Right lobe of liver (tissue), 6 donors: ENCODE measurements around the gene ZBTB16. TPM values are rescaled to one million over a fixed set of nuclear protein-coding genes. Genes with fewer than 3 reads are reported as not detected.

Experiments used
- ATAC-seq, 4 donors: fragments of 200-7000 bp; cut with Tn5 transposase; one replicate each; pipeline ENCODE4 v1.9.1; 2020; ENCODE audit warnings: mild to moderate bottlenecking in 4 of 4, moderate library complexity in 4 of 4
- DNase-seq, 3 donors: peaks; one replicate each; pipeline ENCODE4 v3.0.0-alpha.2; 2020
- H3K27ac ChIP-seq, 3 donors: fragments of 200-600 bp; one replicate each; pipeline ENCODE4 v1.8.0; 2022
- H3K27me3 ChIP-seq, 2 donors: fragments of 200-600 bp; one replicate each; pipeline ENCODE4 v1.8.0; 2022
- H3K36me3 ChIP-seq, 4 donors: fragments of 200-600 bp; sonication (generic) in 1 of 4; one replicate each; pipeline versions ENCODE4 v1.5.1 to v1.8.0; 2017 to 2022; ENCODE audit warnings: control low read depth in 1 of 4
- H3K4me1 ChIP-seq, 4 donors: fragments of 200-600 bp; sonication (generic) in 1 of 4; one replicate each; pipeline versions ENCODE4 v1.5.1 to v1.8.0; 2017 to 2022; ENCODE audit warnings: control low read depth in 1 of 4
- H3K4me3 ChIP-seq, 3 donors: fragments of 200-600 bp; one replicate each; pipeline ENCODE4 v1.8.0; 2022
- H3K9me3 ChIP-seq, 4 donors: fragments of 200-600 bp; sonication (generic) in 1 of 4; one replicate each; pipeline versions ENCODE4 v1.5.1 to v1.8.0; 2017 to 2022; ENCODE audit warnings: control low read depth in 1 of 4
- POLR2A ChIP-seq: fragments of 450-650 bp; IDR thresholded peaks from one replicate; pipeline ENCODE4 v1.6.1; 2017; ENCODE audit warnings: antibody characterized with exemption, mild to moderate bottlenecking
- WGBS: methylation state at CpG from one replicate; pipeline ENCODE4 v1.1.6; 2018; ENCODE audit warnings: low coverage, low lambda C conversion rate; ENCODE audit not compliant: insufficient coverage; ENCODE audit errors: missing lambda C conversion rate; 5-methylcytosine and 5-hydroxymethylcytosine counted together
- intact Hi-C, 2 donors: fragments of 100-400 bp; cut with DNase I; formaldehyde crosslinking; loops; one replicate each; pipeline versions ENCODE4 v1.11.2 to v1.14.1; 2022
- total RNA-seq, 6 experiments: library from RNA; depleted of rRNA in 2 of 6; stranded (reverse); fragments of >200 nt in 2 of 6; fragmentation: NEBNext Ultra II Directional in 3 of 6; extraction: Animal tissue kit (Norgen Biotek cat#: 25700) in 3 of 6; gene quantifications; one replicate each; pipeline versions ENCODE4 v1.1.0 to v1.2.4, GENCODE V29; 2016 to 2023
- TF ChIP-seq, protein P1 (sequence below), 4 donors: fragments of 200-600 bp in 3 of 4; fragments of 450-650 bp in 1 of 4; IDR thresholded peaks; one replicate each; pipeline versions ENCODE4 v1.5.1 to v1.8.0; 2016 to 2022; ENCODE audit warnings: antibody characterized with exemption in 4 of 4, mild to moderate bottlenecking in 2 of 4
- donor health status: DM: no; HTN: yes; CAD: no.
- donor health status: DM: no; HTN: no; CAD: no.
- donor health status: DM: no; HTN: no; CAD: no.
- donor health status: DM: no; HTN: yes; CAD: no.
- donor health status: DM: no; HTN: yes; CAD: no.

ZBTB16 gene
- total RNA-seq, 6 experiments from 2014 or later = 13.1 to 205 (median 52.2) TPM

DNA sequence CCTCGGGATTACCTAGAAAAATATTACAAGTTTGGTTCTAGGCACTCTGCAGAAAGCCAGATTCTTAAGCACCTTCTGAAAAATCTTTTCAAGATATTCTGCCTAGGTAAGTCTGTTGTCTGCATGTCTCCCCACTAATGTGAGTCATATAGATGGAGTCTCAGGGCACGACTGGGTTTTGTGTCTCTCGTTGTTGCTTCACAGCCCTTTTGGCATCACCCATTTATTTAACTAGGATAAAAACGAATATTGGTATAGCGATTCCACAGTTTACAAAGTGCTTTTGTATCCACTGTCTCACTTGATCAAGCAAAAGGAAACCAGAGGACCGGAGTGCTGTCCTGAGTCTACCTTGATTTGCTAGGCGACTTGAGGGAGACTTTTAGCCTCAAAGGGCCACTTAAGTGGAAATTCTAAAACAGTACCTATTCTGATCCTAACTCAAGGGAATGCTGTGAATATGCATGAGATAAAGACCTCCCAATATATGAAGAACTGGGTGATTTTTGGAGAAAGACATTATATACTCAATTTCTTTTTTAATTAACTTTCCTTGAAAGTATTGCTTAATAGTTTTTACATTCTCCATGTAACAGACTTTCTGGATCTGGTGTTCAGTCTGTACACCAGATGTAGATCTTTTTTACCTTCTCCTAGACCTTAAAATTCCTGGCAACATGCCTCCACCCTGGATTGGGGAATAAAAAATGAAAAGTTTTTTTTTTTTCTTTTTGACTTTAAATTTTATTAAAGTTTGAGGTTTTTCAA is 237.3 kb downstream of the ZBTB16 start:
- Histone ChIP-seq H3K9me3 (no peaks in the 10 kb centered on the region), H3K36me3 (peaks cover 0 to 28% (median 9%) of the 10 kb centered on the region in 4 donors), H3K27me3 (no peaks in the 10 kb centered on the region), H3K4me3 (peak overlapping the region; percentile 40 to 69 (median 66)), H3K4me1 (peaks cover 0 to 36% (median 12%) of the 10 kb centered on the region in 4 donors), H3K27ac (peak overlapping the region; percentile 89 to 98 (median 95))
- DNase-seq = no peak
- intact Hi-C loops = no loop called here
- WGBS = 24% methylated on average over 7 of the region's 7 CpGs
- TF ChIP-seq, protein P1, sequence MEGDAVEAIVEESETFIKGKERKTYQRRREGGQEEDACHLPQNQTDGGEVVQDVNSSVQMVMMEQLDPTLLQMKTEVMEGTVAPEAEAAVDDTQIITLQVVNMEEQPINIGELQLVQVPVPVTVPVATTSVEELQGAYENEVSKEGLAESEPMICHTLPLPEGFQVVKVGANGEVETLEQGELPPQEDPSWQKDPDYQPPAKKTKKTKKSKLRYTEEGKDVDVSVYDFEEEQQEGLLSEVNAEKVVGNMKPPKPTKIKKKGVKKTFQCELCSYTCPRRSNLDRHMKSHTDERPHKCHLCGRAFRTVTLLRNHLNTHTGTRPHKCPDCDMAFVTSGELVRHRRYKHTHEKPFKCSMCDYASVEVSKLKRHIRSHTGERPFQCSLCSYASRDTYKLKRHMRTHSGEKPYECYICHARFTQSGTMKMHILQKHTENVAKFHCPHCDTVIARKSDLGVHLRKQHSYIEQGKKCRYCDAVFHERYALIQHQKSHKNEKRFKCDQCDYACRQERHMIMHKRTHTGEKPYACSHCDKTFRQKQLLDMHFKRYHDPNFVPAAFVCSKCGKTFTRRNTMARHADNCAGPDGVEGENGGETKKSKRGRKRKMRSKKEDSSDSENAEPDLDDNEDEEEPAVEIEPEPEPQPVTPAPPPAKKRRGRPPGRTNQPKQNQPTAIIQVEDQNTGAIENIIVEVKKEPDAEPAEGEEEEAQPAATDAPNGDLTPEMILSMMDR (IDR thresholded peaks at IDR 0.05) = no peak
- TF ChIP-seq POLR2A = no peak
- ATAC-seq = peak in 3 of 4 donors; percentile 1 to 28 (median 2)

DNA sequence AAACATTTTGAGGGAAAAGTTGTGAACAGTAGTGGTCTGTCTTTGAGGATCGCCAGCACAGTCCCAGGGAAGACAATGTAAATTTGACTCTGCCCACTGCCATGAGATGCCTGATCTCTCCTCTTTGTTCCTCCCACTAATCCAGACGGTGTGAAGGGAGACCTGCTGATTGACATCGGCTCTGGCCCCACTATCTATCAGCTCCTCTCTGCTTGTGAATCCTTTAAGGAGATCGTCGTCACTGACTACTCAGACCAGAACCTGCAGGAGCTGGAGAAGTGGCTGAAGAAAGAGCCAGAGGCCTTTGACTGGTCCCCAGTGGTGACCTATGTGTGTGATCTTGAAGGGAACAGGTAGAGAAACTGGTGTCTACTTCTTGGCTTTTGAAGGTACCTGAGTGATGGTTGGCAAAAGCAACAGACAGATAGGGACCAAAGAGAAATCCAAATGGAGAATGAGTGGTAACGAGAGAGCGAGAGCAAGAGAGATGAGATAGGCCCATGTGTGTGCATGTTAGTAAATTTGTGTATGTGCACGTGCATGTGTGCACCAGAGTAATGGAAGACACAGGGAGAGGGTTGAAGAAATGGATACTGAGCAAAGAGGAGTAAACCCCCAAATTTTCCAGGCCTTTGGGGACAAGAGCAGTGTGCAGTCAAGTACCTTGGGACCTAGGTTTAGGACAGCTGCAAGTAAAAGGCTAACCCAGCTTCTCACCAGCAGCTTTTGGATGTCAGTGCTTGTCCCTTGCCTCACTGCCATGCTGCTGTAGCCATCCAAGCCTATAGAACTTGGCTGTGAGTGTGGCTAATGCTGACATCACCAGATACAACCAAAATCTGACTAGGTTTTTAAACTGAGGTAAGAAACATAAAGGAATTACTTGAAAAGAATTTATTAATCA is 238.5 kb downstream of the ZBTB16 start:
- H3K4me3 ChIP-seq = peak overlapping the region; percentile 40 to 69 (median 66)
- no peaks in the 10 kb centered on the region for H3K27me3 ChIP-seq
- WGBS = 56% methylated on average over 7 of the region's 8 CpGs
- peaks cover 0 to 31% (median 11%) of the 10 kb centered on the region in 4 donors for H3K36me3 ChIP-seq
- intact Hi-C loops = no loop called here
- H3K4me1 ChIP-seq = peaks cover 0 to 33% (median 11%) of the 10 kb centered on the region in 4 donors
- H3K27ac ChIP-seq = peak overlapping the region; percentile 89 to 98 (median 95)
- ATAC-seq (peak in 1 of 4 donors; percentile 2), DNase-seq (no peak)
- TF ChIP-seq, protein P1 (IDR thresholded peaks at IDR 0.05) = no peak
- TF ChIP-seq POLR2A = peak; percentile 39
- H3K9me3 ChIP-seq = no peaks in the 10 kb centered on the region

DNA sequence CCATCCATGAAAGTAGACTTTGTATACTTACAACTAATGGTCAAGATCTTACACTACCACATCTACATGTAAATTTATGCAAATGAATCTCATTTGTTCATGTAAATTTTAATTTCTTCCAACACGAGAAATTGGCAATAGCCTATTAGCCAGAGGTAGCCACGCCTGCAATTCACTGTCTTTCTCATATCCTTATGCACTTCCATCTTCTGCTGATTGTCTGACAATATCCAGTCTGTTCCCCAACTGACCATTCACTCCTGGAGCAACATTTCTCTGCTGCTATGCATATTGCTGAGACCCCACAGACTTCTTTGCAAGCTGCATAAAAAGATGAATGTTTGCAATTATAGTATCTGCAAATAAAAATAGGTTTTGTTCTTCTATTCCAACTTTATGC is 239.2 kb downstream of the ZBTB16 start:
- DNase-seq (no peak), ATAC-seq (no peak)
- Histone ChIP-seq H3K36me3 (peaks cover 0 to 34% (median 11%) of the 10 kb centered on the region in 4 donors), H3K27me3 (no peaks in the 10 kb centered on the region), H3K27ac (peak overlapping the region; percentile 89 to 98 (median 95)), H3K9me3 (no peaks in the 10 kb centered on the region), H3K4me3 (peak overlapping the region; percentile 40 to 69 (median 66)), H3K4me1 (peaks cover 0 to 34% (median 9%) of the 10 kb centered on the region in 4 donors)
- 45% methylated on average over 2 of the region's 2 CpGs for WGBS
- intact Hi-C loops = no loop called here
- TF ChIP-seq, protein P1 (IDR thresholded peaks at IDR 0.05) = no peak
- no peak for TF ChIP-seq POLR2A

Other genes with a start within 250 kb of the ZBTB16 start
- gene USP28, start 184.1 kb upstream of the ZBTB16 start, total RNA-seq = 10 to 100 TPM; 12.1 to 15.3 (median 14.4) TPM
- gene HTR3B, start 154.9 kb upstream of the ZBTB16 start, total RNA-seq = not detected
- gene HTR3A, start 84.6 kb upstream of the ZBTB16 start, total RNA-seq = under 1 TPM in 2 of 6 experiments, not detected in 4; 0.18 to 0.25 TPM
- gene NNMT, start 236.7 kb downstream of the ZBTB16 start, total RNA-seq = 1,000 to 10,000 TPM in 4 of 6 experiments, 100 to 1,000 TPM in 2; 634 to 3,368 (median 2,270) TPM